Neural progenitor cell (in vitro differentiated cells): Measurements from ENCODE around the gene ATXN3. TPM values are rescaled to one million over a fixed set of nuclear protein-coding genes. Genes with fewer than 3 reads are reported as not detected.

Experiments
- DNase-seq: peaks from one replicate; pipeline ENCODE4 v3.0.0-alpha.2; 2016; ENCODE audit warnings: low spot score
- H2AFZ ChIP-seq: fragments of 200-600 bp; sonication (generic); replicated peaks from 2 replicates; pipeline ENCODE4 v1.6.1; 2016; ENCODE audit warnings: antibody characterized with exemption
- H3F3A ChIP-seq: fragments of 200-600 bp; sonication (generic); 2 replicates; pipeline ENCODE4 v1.6.1; 2016; ENCODE audit warnings: antibody characterized with exemption, low read depth
- H3K27ac ChIP-seq: fragments of 200-600 bp; sonication (generic); 2 replicates; pipeline ENCODE4 v1.5.1; 2016; ENCODE audit warnings: mild to moderate bottlenecking
- H3K27me3 ChIP-seq: fragments of 200-600 bp; sonication (generic); 2 replicates; pipeline ENCODE4 v1.6.1; 2016; ENCODE audit warnings: mild to moderate bottlenecking, moderate library complexity
- H3K36me3 ChIP-seq: fragments of 200-600 bp; sonication (generic); 2 replicates; pipeline ENCODE4 v1.5.1; 2016
- H3K4me1 ChIP-seq: fragments of 200-600 bp; sonication (generic); 2 replicates; pipeline ENCODE4 v1.6.1; 2016; ENCODE audit warnings: mixed run types
- H3K4me2 ChIP-seq: fragments of 200-600 bp; sonication (generic); 2 replicates; pipeline ENCODE4 v1.6.1; 2016
- H3K4me3 ChIP-seq: fragments of 200-600 bp; sonication (generic); 2 replicates; pipeline ENCODE4 v1.5.1; 2016
- H3K79me2 ChIP-seq: fragments of 200-600 bp; sonication (generic); 2 replicates; pipeline ENCODE4 v1.6.1; 2016; ENCODE audit warnings: low read depth
- H3K9ac ChIP-seq: fragments of 200-600 bp; sonication (generic); 2 replicates; pipeline ENCODE4 v1.6.1; 2016
- H3K9me3 ChIP-seq: fragments of 200-600 bp; sonication (generic); 2 replicates; pipeline ENCODE4 v1.5.1; 2016; ENCODE audit warnings: low read depth
- H4K20me1 ChIP-seq: fragments of 200-600 bp; sonication (generic); 2 replicates; pipeline ENCODE4 v1.6.1; 2016; ENCODE audit warnings: low read depth
- H3K27ac Mint-ChIP-seq: 3 replicates; pipeline ENCODE4 v1.8.0; 2021; ENCODE audit warnings: mixed read lengths
- H3K27me3 Mint-ChIP-seq: 2 replicates; pipeline ENCODE4 v1.8.0; 2022; ENCODE audit warnings: low read depth, mild to moderate bottlenecking, inconsistent platforms, moderate library complexity, mixed read lengths; ENCODE audit not compliant: insufficient read depth
- H3K36me3 Mint-ChIP-seq: 3 replicates; pipeline ENCODE4 v1.8.0; 2021; ENCODE audit warnings: mixed read lengths
- H3K4me1 Mint-ChIP-seq: 3 replicates; pipeline ENCODE4 v1.8.0; 2021; ENCODE audit warnings: mixed read lengths
- H3K4me3 Mint-ChIP-seq: 3 replicates; pipeline ENCODE4 v1.8.0; 2021; ENCODE audit warnings: mild to moderate bottlenecking, moderate library complexity, mixed read lengths
- H3K9me3 Mint-ChIP-seq: 3 replicates; pipeline ENCODE4 v1.8.0; 2020; ENCODE audit warnings: mixed read lengths
- CTCF ChIP-seq: fragments of 200-600 bp; sonication (generic); IDR thresholded peaks from 2 replicates; pipeline ENCODE4 v1.5.1; 2017; ENCODE audit warnings: antibody characterized with exemption, mild to moderate bottlenecking
- EZH2 ChIP-seq: fragments of 200-600 bp; sonication (generic); IDR thresholded peaks from 2 replicates; pipeline ENCODE4 v1.6.1; 2017; ENCODE audit warnings: antibody characterized with exemption, mild to moderate bottlenecking, moderate library complexity
- EZH2phosphoT487 ChIP-seq: fragments of 200-600 bp; sonication (generic); IDR thresholded peaks from 2 replicates; pipeline ENCODE4 v1.6.1; 2017; ENCODE audit warnings: antibody characterized with exemption
- total RNA-seq: library from RNA; depleted of rRNA; stranded (reverse); fragments of >200 nt; gene quantifications from 2 replicates; pipeline ENCODE4 v1.2.3, GENCODE V29; 2015; ENCODE audit warnings: low replicate concordance

The ATXN3 gene
- total RNA-seq, 1 donor from 2014 or later: 76.6 TPM

GRCh38 chr14:92088494-92088893 lies 17.9 kb downstream of the ATXN3 start:
- DNase-seq: no peak
- Histone ChIP-seq H3K4me1 (no peaks in the 10 kb centered on the region), H4K20me1 (no peaks in the 10 kb centered on the region), H3K4me2 (no peak overlapping the region), H3K27ac (no peak overlapping the region), H3K9me3 (no peaks in the 10 kb centered on the region), H3K9ac (no peak overlapping the region), H3K36me3 (peaks cover 9% of the 10 kb centered on the region), H3K79me2 (no peaks in the 10 kb centered on the region), H3K4me3 (no peak overlapping the region), H3K27me3 (no peaks in the 10 kb centered on the region), H2AFZ (no peak overlapping the region), H3F3A (no peaks in the 10 kb centered on the region)
- Mint-ChIP-seq H3K27me3 (no peaks in the 10 kb centered on the region), H3K27ac (no peak overlapping the region), H3K4me1 (no peaks in the 10 kb centered on the region), H3K4me3 (no peak overlapping the region), H3K36me3 (peaks cover 22% of the 10 kb centered on the region), H3K9me3 (no peaks in the 10 kb centered on the region)
- TF ChIP-seq EZH2: no peak
- TF ChIP-seq EZH2phosphoT487: no peak
- no peak for TF ChIP-seq CTCF

DNA sequence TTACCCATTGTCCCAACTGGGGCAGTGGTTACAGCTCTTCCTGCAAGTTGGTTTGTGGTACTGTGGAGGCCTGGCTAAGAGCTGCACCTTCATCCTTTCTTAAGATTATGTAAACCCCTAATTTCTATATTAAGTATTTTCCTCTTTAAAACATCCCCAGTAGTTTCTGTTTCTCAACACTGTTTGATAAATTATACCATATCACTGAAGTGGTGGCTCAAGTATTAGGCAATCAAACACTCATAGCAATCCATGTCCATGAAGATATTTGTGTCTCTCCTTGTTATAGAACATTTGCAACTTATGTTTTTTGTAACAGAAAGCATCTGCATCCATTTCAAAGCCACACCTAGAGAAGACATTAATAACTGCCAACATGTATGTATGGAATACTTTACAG lies 31.8 kb downstream of the ATXN3 start:
- peaks cover 12% of the 10 kb centered on the region for H3K36me3 Mint-ChIP-seq
- H3K27ac Mint-ChIP-seq: no peak overlapping the region
- TF ChIP-seq EZH2phosphoT487 (no peak), CTCF (no peak), EZH2 (no peak)
- no peaks in the 10 kb centered on the region for H4K20me1 ChIP-seq
- H3K9me3 ChIP-seq: no peaks in the 10 kb centered on the region
- no peak overlapping the region for H3K4me2 ChIP-seq
- H3K9me3 Mint-ChIP-seq: no peaks in the 10 kb centered on the region
- no peak overlapping the region for H3K4me3 ChIP-seq
- no peak for DNase-seq
- H3K36me3 ChIP-seq: peaks cover 10% of the 10 kb centered on the region
- H3K9ac ChIP-seq: no peak overlapping the region
- H3F3A ChIP-seq: no peaks in the 10 kb centered on the region
- no peaks in the 10 kb centered on the region for H3K79me2 ChIP-seq
- H3K4me1 ChIP-seq: no peaks in the 10 kb centered on the region
- H2AFZ ChIP-seq: no peak overlapping the region
- H3K27ac ChIP-seq: no peak overlapping the region
- H3K27me3 ChIP-seq: no peaks in the 10 kb centered on the region
- no peaks in the 10 kb centered on the region for H3K27me3 Mint-ChIP-seq
- H3K4me1 Mint-ChIP-seq: no peaks in the 10 kb centered on the region
- no peak overlapping the region for H3K4me3 Mint-ChIP-seq

- Histone ChIP-seq H3K27me3 (no peaks in the 10 kb centered on the region), H2AFZ (no peak overlapping the region), H3K36me3 (no peaks in the 10 kb centered on the region), H3K4me3 (no peak overlapping the region), H3K79me2 (no peaks in the 10 kb centered on the region), H3K27ac (peak overlapping the region; percentile 50), H3K9me3 (no peaks in the 10 kb centered on the region), H3F3A (peaks cover 9% of the 10 kb centered on the region), H4K20me1 (no peaks in the 10 kb centered on the region), H3K4me2 (no peak overlapping the region), H3K9ac (no peak overlapping the region), H3K4me1 (no peaks in the 10 kb centered on the region)
- no peaks in the 10 kb centered on the region for H3K9me3 Mint-ChIP-seq
- no peak for DNase-seq
- TF ChIP-seq CTCF (no peak), EZH2 (no peak), EZH2phosphoT487 (no peak)
- no peaks in the 10 kb centered on the region for H3K4me1 Mint-ChIP-seq
- H3K27ac Mint-ChIP-seq: no peak overlapping the region
- peaks cover 2% of the 10 kb centered on the region for H3K27me3 Mint-ChIP-seq
- H3K36me3 Mint-ChIP-seq: peaks cover 7% of the 10 kb centered on the region
- H3K4me3 Mint-ChIP-seq: no peak overlapping the region
These were observed 48.1 kb downstream of the ATXN3 start for GRCh38 chr14:92058006-92058917.
